Keratinocyte (primary cell): ENCODE measurements around the gene BAZ2B. TPM values are rescaled to one million over a fixed set of nuclear protein-coding genes. Genes with fewer than 3 reads are reported as not detected.
"Not testable (repeated sequence)": the region's sequence is repeated elsewhere in the genome, so short reads cannot be mapped to it uniquely, and the experiment has no call there.

Experiments
- DNase-seq: peaks from one replicate; pipeline ENCODE4 v3.0.0-alpha.2; 2011; ENCODE audit warnings: low read depth, missing footprints, low spot score
- FAIRE-seq: peaks from 2 replicates; lab custom pipeline; 2011; peaks lifted over from hg19 to GRCh38; lab: Jason Lieb, UNC
- H2AFZ ChIP-seq: 2 replicates; pipeline ENCODE4 v1.6.0; 2012; ENCODE audit warnings: low read length, control low read depth, inconsistent platforms; ENCODE audit not compliant: control insufficient read depth
- H3K27ac ChIP-seq: 2 replicates; pipeline ENCODE4 v1.5.1; 2011; ENCODE audit warnings: low read length; ENCODE audit not compliant: control insufficient read depth, insufficient read depth
- H3K27me3 ChIP-seq: 3 replicates; pipeline ENCODE4 v1.6.0; 2011; ENCODE audit warnings: low read length; ENCODE audit not compliant: control insufficient read depth, insufficient read depth; ENCODE audit errors: extremely low read depth
- H3K36me3 ChIP-seq, 2 experiments: 2 replicates in 1 of 2; 3 replicates in 1 of 2; pipeline ENCODE4 v1.5.1; 2011; ENCODE audit warnings: low read length in 2 of 2, mild to moderate bottlenecking in 1 of 2; ENCODE audit not compliant: control insufficient read depth in 2 of 2, insufficient read depth in 2 of 2; ENCODE audit errors: extremely low read depth in 1 of 2
- H3K4me1 ChIP-seq: 3 replicates; pipeline ENCODE4 v1.5.1; 2011; ENCODE audit warnings: low read length; ENCODE audit not compliant: control insufficient read depth, insufficient read depth; ENCODE audit errors: extremely low read depth
- H3K4me2 ChIP-seq: 3 replicates; pipeline ENCODE4 v1.6.0; 2011; ENCODE audit warnings: low read depth, low read length; ENCODE audit not compliant: control insufficient read depth, insufficient read depth; ENCODE audit errors: extremely low read depth
- H3K4me3 ChIP-seq, 3 experiments: fragments of 200-600 bp in 1 of 3; sonication (generic) in 1 of 3; 2 replicates in 2 of 3; 3 replicates in 1 of 3; pipeline ENCODE4 v1.5.1; 2011 to 2016; ENCODE audit warnings: low read length in 3 of 3, mild to moderate bottlenecking in 3 of 3, control low read depth in 2 of 3, inconsistent platforms in 1 of 3, low read depth in 1 of 3, mixed read lengths in 1 of 3, mixed run types in 1 of 3, moderate library complexity in 1 of 3; ENCODE audit not compliant: control insufficient read depth in 2 of 3, insufficient read depth in 2 of 3; ENCODE audit errors: extremely low read depth in 1 of 3
- H3K79me2 ChIP-seq: 2 replicates; pipeline ENCODE4 v1.6.0; 2012; ENCODE audit warnings: low read length; ENCODE audit not compliant: control insufficient read depth, insufficient read depth
- H3K9ac ChIP-seq: 3 replicates; pipeline ENCODE4 v1.6.0; 2011; ENCODE audit warnings: low read length; ENCODE audit not compliant: control insufficient read depth, insufficient read depth; ENCODE audit errors: extremely low read depth
- H3K9me1 ChIP-seq: 3 replicates; pipeline ENCODE4 v1.6.0; 2011; ENCODE audit warnings: low read length; ENCODE audit not compliant: control insufficient read depth, insufficient read depth; ENCODE audit errors: extremely low read depth
- H3K9me3 ChIP-seq: 2 replicates; pipeline ENCODE4 v1.5.1; 2012; ENCODE audit warnings: low read depth, low read length; ENCODE audit not compliant: control insufficient read depth
- H4K20me1 ChIP-seq: 3 replicates; pipeline ENCODE4 v1.6.0; 2011; ENCODE audit warnings: low read length; ENCODE audit not compliant: control insufficient read depth, insufficient read depth; ENCODE audit errors: extremely low read depth
- CTCF ChIP-seq, 3 experiments: IDR thresholded peaks in 1 of 3; conservative IDR thresholded peaks in 1 of 3; optimal IDR thresholded peaks in 1 of 3; 2 replicates in 2 of 3; 3 replicates in 1 of 3; pipeline versions ENCODE3 to v1.5.1; 2011; ENCODE audit warnings: low read length in 3 of 3, mild to moderate bottlenecking in 3 of 3, moderate library complexity in 2 of 3, control low read depth in 1 of 3, inconsistent platforms in 1 of 3; ENCODE audit not compliant: insufficient read depth in 2 of 3; ENCODE audit errors: extremely low read depth in 1 of 3
- EZH2 ChIP-seq: IDR thresholded peaks from one replicate; pipeline ENCODE4 v1.6.1; 2012; ENCODE audit warnings: inconsistent platforms, mild to moderate bottlenecking, low read length, moderate library complexity
- dilution Hi-C: fragments of 300-500 bp; cut with MboI; formaldehyde crosslinking; loops from one replicate; pipeline ENCODE4 v1.7.0; 2020; ENCODE audit warnings: low sequenced_read_pairs; ENCODE audit not compliant: extremely low pct_ligation_motif_present
- polyA plus RNA-seq, 5 experiments: library from polyadenylated mRNA; depleted of rRNA in 3 of 5; stranded (reverse) in 3 of 5; stranded (forward) in 1 of 5; unstranded in 1 of 5; fragments of >200 nt; gene quantifications; 1 replicate in 1 of 5; 2 replicates in 3 of 5; 3 replicates in 1 of 5; pipeline versions ENCODE4 v1.2.1 to v1.2.3, GENCODE V29; 2011 to 2012; ENCODE audit warnings: missing spikeins in 2 of 5, low read depth in 1 of 5, low replicate concordance in 1 of 5

Gene BAZ2B
- polyA plus RNA-seq, 1 donor (not counting 4 experiments of a cell fraction or from before 2014, with no cell fraction given) = 27.0 TPM

DNA sequence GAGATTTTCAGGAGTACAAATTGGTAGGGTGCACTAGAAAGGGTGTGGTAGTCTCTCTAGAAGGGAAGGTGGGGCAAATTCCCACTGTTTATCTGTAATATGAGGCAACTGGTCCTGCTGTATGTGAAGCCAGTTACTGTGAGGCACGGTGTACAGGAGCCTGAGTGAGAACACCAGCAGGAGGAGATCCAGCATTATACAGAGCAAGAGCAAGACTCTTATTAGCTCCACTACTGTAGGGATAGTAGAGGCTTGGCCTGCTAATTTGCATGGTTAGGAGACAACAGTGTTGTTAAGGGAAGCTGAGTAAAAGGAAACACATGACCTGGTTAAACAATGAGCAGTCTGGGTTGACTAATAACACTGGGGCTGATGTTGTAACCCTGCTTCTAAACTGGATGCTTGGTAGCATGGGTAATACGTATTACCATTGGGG is 253.5 kb downstream of the BAZ2B start:
- no peaks in the 10 kb centered on the region for H3K79me2 ChIP-seq
- no peaks in the 10 kb centered on the region for H3K27me3 ChIP-seq
- no peak overlapping the region for H3K9ac ChIP-seq
- no peak for FAIRE-seq
- H3K9me1 ChIP-seq = no peaks in the 10 kb centered on the region
- TF ChIP-seq EZH2 = no peak
- no peak for TF ChIP-seq CTCF (optimal IDR thresholded peaks at IDR 0.05 in 1 of 3, IDR thresholded peaks at IDR 0.05 in 1 of 3, conservative IDR thresholded peaks at IDR 0.05 in 1 of 3; ENCODE audit: extremely low read depth in 1 of 3, insufficient read depth in 2 of 3, low read length in 3 of 3)
- H2AFZ ChIP-seq = no peak overlapping the region
- no peaks in the 10 kb centered on the region for H4K20me1 ChIP-seq
- no peaks in the 10 kb centered on the region for H3K4me1 ChIP-seq
- dilution Hi-C loops = no loop called here
- H3K9me3 ChIP-seq = no peaks in the 10 kb centered on the region
- no peak overlapping the region for H3K4me2 ChIP-seq
- H3K36me3 ChIP-seq = peaks cover 0 to 5% of the 10 kb centered on the region in 2 experiments
- DNase-seq = no peak
- no peak overlapping the region for H3K27ac ChIP-seq
- H3K4me3 ChIP-seq = no peak overlapping the region

DNA sequence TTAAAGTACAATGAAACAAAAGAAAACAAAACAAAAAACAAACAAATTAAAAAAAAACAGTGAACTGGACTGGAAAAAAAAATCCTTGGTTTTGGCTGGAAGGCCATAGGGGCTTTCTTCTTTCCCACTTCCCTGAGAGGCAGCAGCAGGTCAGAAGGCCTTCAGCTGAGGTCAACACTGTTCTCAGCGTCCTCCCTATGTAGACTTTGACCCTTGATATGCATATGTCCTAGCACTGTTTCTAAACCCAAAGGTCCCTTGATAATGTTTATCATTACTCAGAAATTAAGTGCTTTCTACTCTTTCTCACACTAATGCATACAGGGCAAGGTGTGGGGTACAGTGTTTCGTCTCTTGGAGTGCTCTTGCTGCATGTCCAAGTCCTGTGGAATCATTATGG is 254.3 kb downstream of the BAZ2B start:
- H4K20me1 ChIP-seq = no peaks in the 10 kb centered on the region
- no peaks in the 10 kb centered on the region for H3K9me3 ChIP-seq
- DNase-seq (no peak), FAIRE-seq (no peak)
- no peaks in the 10 kb centered on the region for H3K27me3 ChIP-seq
- H3K79me2 ChIP-seq = no peaks in the 10 kb centered on the region
- peaks cover 0 to 5% of the 10 kb centered on the region in 2 experiments for H3K36me3 ChIP-seq
- TF ChIP-seq CTCF (optimal IDR thresholded peaks at IDR 0.05 in 1 of 3, IDR thresholded peaks at IDR 0.05 in 1 of 3, conservative IDR thresholded peaks at IDR 0.05 in 1 of 3; ENCODE audit: extremely low read depth in 1 of 3, insufficient read depth in 2 of 3, low read length in 3 of 3) (no peak), EZH2 (no peak)
- H3K4me2 ChIP-seq = no peak overlapping the region
- H2AFZ ChIP-seq = no peak overlapping the region
- dilution Hi-C loops = no loop called here
- no peaks in the 10 kb centered on the region for H3K4me1 ChIP-seq
- H3K27ac ChIP-seq = no peak overlapping the region
- H3K9ac ChIP-seq = no peak overlapping the region
- H3K4me3 ChIP-seq = no peak overlapping the region
- no peaks in the 10 kb centered on the region for H3K9me1 ChIP-seq

- dilution Hi-C loops, H2AFZ ChIP-seq, H4K20me1 ChIP-seq, DNase-seq, H3K27ac ChIP-seq, H3K9me3 ChIP-seq, H3K9ac ChIP-seq, H3K9me1 ChIP-seq, FAIRE-seq, H3K4me3 ChIP-seq, H3K4me1 ChIP-seq, H3K27me3 ChIP-seq, H3K4me2 ChIP-seq, H3K79me2 ChIP-seq, H3K36me3 ChIP-seq: not testable (repeated sequence)
These were observed 254.7 kb downstream of the BAZ2B start for GRCh38 chr2:159361603-159362002.
